Measurements from ENCODE around the gene ELFN2. TPM values are rescaled to one million over a fixed set of nuclear protein-coding genes. Genes with fewer than 3 reads are reported as not detected.
A peak's percentile ranks its signal among the peaks of the same experiment; 100 is the strongest.

ELFN2 gene
- total and polyA plus RNA-seq, 2 experiments from 2014 or later = 0.40 to 0.53 TPM

- H3K4me3 ChIP-seq = no peak overlapping the region
- TF ChIP-seq EZH2 (IDR thresholded peaks at IDR 0.05; ENCODE audit: borderline replicate concordance) = peak; percentile 86
- TF ChIP-seq CTCF (IDR thresholded peaks at IDR 0.05; ENCODE audit: poor library complexity) = no peak
- peak; percentile 20 for TF ChIP-seq EZH2phosphoT487 (IDR thresholded peaks at IDR 0.05; ENCODE audit: low read depth, severe bottlenecking, unreplicated experiment)
- H3K36me3 ChIP-seq (replicated peaks; ENCODE audit: insufficient read depth, low read depth) = no peaks in the 10 kb centered on the region
- H2AFZ ChIP-seq = no peak overlapping the region
- no peaks in the 10 kb centered on the region for H3K9me3 ChIP-seq (ENCODE audit: low read depth)
- no peak for DNase-seq (ENCODE audit: low spot score)
- WGBS (ENCODE audit: low lambda C conversion rate, missing lambda C conversion rate) = 4% methylated on average over 28 of the region's 42 CpGs
- no peaks in the 10 kb centered on the region for H4K20me1 ChIP-seq (ENCODE audit: insufficient read depth, poor library complexity, severe bottlenecking)
- peaks cover 19% of the 10 kb centered on the region for H3K4me1 ChIP-seq (ENCODE audit: insufficient read depth)
- H3K4me2 ChIP-seq = peak overlapping the region; percentile 66
- no peaks in the 10 kb centered on the region for H3K9me2 ChIP-seq (replicated peaks; ENCODE audit: insufficient read depth)
- no peaks in the 10 kb centered on the region for H3K79me2 ChIP-seq
- H3K27me3 ChIP-seq = peaks cover 42% of the 10 kb centered on the region
- H3K27ac ChIP-seq = no peak overlapping the region
Measured at GRCh38 chr22:37334461-37334858, 92.8 kb downstream of the ELFN2 start.

GRCh38 chr22:37333724-37334460 is 93.4 kb downstream of the ELFN2 start:
- DNase-seq (ENCODE audit: low spot score) = no peak
- Histone ChIP-seq H3K9me2 (replicated peaks; ENCODE audit: insufficient read depth) (no peaks in the 10 kb centered on the region), H3K27me3 (peaks cover 42% of the 10 kb centered on the region), H3K4me1 (ENCODE audit: insufficient read depth) (peaks cover 19% of the 10 kb centered on the region), H3K4me3 (no peak overlapping the region), H3K9me3 (ENCODE audit: low read depth) (no peaks in the 10 kb centered on the region), H2AFZ (no peak overlapping the region), H3K36me3 (replicated peaks; ENCODE audit: insufficient read depth, low read depth) (no peaks in the 10 kb centered on the region), H3K27ac (no peak overlapping the region), H3K4me2 (peak overlapping the region; percentile 66), H4K20me1 (ENCODE audit: insufficient read depth, poor library complexity, severe bottlenecking) (no peaks in the 10 kb centered on the region), H3K79me2 (no peaks in the 10 kb centered on the region)
- WGBS (ENCODE audit: low lambda C conversion rate, missing lambda C conversion rate) = 36% methylated on average over 11 of the region's 11 CpGs
- TF ChIP-seq CTCF (IDR thresholded peaks at IDR 0.05; ENCODE audit: poor library complexity) (no peak), EZH2phosphoT487 (IDR thresholded peaks at IDR 0.05; ENCODE audit: low read depth, severe bottlenecking, unreplicated experiment) (no peak), EZH2 (IDR thresholded peaks at IDR 0.05; ENCODE audit: borderline replicate concordance) (no peak)

- peaks cover 19% of the 10 kb centered on the region for H3K4me1 ChIP-seq (ENCODE audit: insufficient read depth)
- no peaks in the 10 kb centered on the region for H3K36me3 ChIP-seq (replicated peaks; ENCODE audit: insufficient read depth, low read depth)
- DNase-seq (ENCODE audit: low spot score) = no peak
- no peaks in the 10 kb centered on the region for H3K9me2 ChIP-seq (replicated peaks; ENCODE audit: insufficient read depth)
- no peak overlapping the region for H3K4me3 ChIP-seq
- no peak overlapping the region for H3K4me2 ChIP-seq
- no peaks in the 10 kb centered on the region for H4K20me1 ChIP-seq (ENCODE audit: insufficient read depth, poor library complexity, severe bottlenecking)
- no peak overlapping the region for H2AFZ ChIP-seq
- no peaks in the 10 kb centered on the region for H3K79me2 ChIP-seq
- 71% methylated on average over 9 of the region's 9 CpGs for WGBS (ENCODE audit: low lambda C conversion rate, missing lambda C conversion rate)
- H3K27ac ChIP-seq = no peak overlapping the region
- no peaks in the 10 kb centered on the region for H3K9me3 ChIP-seq (ENCODE audit: low read depth)
- TF ChIP-seq EZH2phosphoT487 (IDR thresholded peaks at IDR 0.05; ENCODE audit: low read depth, severe bottlenecking, unreplicated experiment) (no peak), CTCF (IDR thresholded peaks at IDR 0.05; ENCODE audit: poor library complexity) (no peak), EZH2 (IDR thresholded peaks at IDR 0.05; ENCODE audit: borderline replicate concordance) (no peak)
- peaks cover 42% of the 10 kb centered on the region for H3K27me3 ChIP-seq
Measured at GRCh38 chr22:37331856-37332536, 95.3 kb downstream of the ELFN2 start.
